PFSK-1 (cell line): ENCODE results near the gene KCNH8.

Experiments used
- POLR2AphosphoS5 ChIP-seq: IDR thresholded peaks from 2 replicates; pipeline ENCODE4 v1.6.1; 2012; ENCODE audit warnings: low read depth, mild to moderate bottlenecking, control low read depth, low read length, moderate library complexity
- REST ChIP-seq, 2 experiments: IDR thresholded peaks; 2 replicates each; pipeline versions ENCODE4 v1.6.1 to v1.8.0; 2011 to 2012; ENCODE audit warnings: low read depth in 2 of 2, low read length in 2 of 2, control low read depth in 1 of 2, inconsistent platforms in 1 of 2, mild to moderate bottlenecking in 1 of 2, moderate library complexity in 1 of 2; ENCODE audit not compliant: insufficient read depth in 1 of 2

- TF ChIP-seq REST (IDR thresholded peaks at IDR 0.05; ENCODE audit: insufficient read depth in 1 of 2, low read depth in 2 of 2, low read length in 2 of 2): no peak
- no peak for TF ChIP-seq POLR2AphosphoS5
These were observed 420 bp downstream of the KCNH8 start for GRCh38 chr3:19148768-19149091.
